GM21723 (cell line): ENCODE results near the gene GFOD1.
"Not testable (repeated sequence)": the region's sequence is repeated elsewhere in the genome, so short reads cannot be mapped to it uniquely, and the experiment has no call there.

ENCODE experiments used
- ATAC-seq: cut with Tn5 transposase; IDR thresholded peaks from one replicate; pipeline ENCODE4 v1.9.1; 2021; ENCODE audit warnings: mild to moderate bottlenecking, moderate library complexity; ENCODE audit not compliant: unreplicated experiment

Gene GFOD1

DNA sequence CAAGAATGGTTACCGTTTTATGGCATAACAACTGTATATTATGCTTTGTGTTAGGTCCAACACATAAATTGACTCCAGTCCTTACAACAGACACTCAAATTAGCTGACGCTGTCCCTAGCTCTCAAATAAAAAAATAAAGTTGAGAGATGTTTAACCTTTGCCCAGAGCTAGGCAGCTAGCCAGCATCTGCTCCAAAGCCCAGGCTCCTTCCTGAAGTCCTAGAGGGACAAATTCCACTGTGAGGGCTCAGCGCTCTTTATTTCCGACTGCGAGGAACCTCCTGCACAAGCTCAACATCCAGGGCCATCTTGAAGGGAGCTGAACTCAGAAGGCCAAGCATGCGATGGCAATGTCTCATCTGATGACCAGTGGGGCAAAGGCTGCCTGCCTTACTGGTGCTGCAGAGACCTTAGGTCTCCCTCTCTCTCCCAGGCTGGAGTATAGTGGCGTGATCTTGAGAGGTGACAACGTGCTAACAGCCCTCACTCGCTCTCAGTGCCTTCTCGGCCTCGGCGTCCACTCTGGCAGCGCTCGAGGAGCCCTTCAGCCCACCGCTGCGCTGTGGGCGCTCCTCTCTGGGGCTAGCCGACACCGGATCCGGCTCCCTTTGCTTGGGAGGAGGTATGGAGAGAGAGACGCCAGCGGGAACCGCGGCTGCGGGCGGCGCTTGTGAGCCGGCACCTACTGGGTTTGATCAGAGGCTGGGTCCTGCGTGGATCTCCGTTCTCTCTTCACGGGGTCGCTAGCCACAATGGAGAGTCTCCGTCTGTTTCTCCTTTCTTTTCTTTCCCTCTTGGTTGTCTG lies 24.7 kb upstream of the GFOD1 start:
- no peak for ATAC-seq

GRCh38 chr6:13511141-13511571 lies 23.8 kb upstream of the GFOD1 start:
- ATAC-seq, result not testable (repeated sequence)

- not testable (repeated sequence) for ATAC-seq
Measured at GRCh38 chr6:13510433-13510832, 23.0 kb upstream of the GFOD1 start.

DNA sequence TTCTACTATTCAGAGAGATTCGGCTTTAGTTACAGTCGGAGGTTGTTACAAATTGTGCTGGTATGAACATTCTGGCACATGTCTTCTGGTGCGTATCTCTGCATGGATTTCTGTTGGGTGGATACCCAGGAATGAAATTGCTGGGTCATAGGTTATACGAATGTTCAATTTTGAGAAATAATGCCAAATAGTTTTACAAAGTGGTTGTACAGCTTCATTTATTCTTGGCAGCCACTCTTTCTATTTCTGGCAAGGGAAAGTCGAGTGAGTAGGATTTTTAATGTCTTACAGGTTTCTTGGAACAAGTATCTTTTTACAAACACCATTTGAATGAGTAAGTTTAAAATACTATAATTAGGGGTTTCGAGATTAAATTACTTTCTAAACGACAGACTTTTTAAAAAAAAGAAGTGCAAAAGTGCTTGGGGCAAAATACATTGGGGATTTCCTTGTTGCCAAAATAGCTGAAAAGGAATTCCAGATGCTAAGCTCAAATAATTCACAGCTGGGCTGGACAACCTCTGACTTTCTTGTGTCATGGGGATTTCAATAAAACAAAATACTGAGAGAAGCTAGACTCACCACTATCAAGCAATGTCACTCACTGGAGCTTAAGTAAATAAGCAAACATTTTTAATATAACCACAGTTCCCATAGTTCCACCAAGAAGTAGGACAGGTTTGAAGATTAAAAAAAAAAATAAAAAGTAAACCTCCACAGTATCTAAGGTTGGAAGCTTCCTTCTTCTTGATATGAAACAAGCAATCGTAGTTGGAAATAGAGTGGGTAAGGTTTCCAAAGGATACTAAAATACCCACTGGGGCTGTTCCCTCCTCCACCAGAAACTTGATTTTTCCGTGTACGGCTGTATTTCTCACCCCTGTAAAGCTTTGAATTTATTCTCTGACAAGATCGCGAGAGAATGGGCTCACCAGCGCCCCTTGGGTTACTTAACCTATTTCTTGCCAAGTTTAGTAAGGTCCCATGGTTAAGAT lies 21.6 kb upstream of the GFOD1 start:
- no peak for ATAC-seq

DNA sequence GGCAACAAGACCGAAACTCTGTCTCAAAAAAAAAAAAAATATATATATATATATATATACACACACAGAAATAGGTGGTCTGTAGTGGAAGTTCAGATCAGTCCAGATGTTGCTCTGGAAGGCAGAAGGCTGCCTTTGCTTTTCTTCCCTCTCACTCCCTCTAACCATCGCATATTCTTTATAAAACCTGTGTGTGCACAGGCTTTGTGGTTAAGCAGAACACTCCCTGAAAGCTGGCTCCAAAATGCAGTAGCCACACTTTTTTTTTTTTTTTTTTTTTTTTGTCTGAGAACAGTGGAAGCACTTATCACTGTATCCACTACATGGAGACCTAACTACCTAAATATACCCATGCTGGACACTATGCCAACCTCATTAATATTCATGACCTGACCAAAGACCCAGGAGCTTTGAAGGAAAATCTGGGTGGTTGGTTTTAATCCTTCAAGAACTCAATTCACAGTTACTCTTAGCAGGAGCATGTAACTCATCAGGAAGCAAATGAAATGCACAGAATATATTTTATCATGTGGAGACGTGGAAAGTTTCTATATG lies 20.0 kb upstream of the GFOD1 start:
- no peak for ATAC-seq

GRCh38 chr6:13505345-13505734 lies 17.9 kb upstream of the GFOD1 start:
- no peak for ATAC-seq

DNA sequence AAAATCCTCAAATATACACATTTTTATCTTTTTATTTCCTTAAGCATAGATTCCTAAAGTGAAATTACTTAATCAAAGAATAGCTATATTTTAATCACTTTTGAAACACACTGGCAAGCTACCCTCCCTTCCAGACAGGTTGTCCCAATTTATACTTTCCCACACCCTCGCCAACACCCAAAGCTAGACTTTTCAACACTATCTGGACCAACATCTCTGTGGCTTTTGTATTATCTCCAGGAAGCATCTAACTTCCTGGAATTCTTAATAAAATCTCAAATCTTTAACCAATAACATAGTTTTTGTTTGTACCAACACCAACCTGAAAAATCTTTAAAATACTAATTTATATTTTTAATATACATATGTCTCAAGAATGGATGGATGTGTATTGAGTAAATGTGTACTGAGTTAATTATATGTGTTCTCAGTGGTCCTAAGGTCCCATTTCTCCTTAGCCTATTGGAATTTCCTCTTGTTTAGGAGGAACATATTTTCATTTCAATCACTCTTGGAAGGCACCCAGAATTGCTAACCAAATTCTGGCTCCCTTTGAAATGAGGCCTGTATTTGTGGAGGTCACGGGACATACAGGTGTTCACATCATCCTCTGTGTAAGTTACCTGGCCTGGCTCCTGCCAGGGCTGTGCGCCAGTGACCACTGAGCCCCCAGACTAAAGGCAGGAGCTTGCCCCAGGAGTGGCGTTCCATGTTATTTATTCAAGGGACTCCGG lies 17.4 kb upstream of the GFOD1 start:
- no peak for ATAC-seq

DNA sequence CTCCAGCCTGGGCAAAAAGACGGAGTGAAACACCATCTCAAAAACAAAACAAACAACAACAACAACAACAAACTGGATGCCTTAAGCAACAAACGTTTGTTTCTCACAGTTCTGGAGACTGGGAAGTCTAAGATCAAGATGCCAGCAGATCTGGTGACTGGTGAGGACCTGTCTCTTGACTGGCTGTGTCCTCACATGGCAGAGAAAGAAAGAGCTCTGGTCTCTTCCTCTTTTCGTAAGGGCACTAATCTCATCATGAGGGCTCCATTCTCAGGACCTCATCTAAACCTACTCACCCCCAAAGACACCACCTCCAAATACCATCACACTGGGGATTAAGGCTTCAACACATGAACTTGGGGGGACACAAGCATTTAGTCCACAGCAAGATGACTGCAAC lies 13.5 kb upstream of the GFOD1 start:
- ATAC-seq, result no peak

GRCh38 chr6:13500264-13500663 lies 12.9 kb upstream of the GFOD1 start:
- ATAC-seq, result no peak

- no peak for ATAC-seq
Measured at GRCh38 chr6:13496513-13497190, 9.3 kb upstream of the GFOD1 start.

DNA sequence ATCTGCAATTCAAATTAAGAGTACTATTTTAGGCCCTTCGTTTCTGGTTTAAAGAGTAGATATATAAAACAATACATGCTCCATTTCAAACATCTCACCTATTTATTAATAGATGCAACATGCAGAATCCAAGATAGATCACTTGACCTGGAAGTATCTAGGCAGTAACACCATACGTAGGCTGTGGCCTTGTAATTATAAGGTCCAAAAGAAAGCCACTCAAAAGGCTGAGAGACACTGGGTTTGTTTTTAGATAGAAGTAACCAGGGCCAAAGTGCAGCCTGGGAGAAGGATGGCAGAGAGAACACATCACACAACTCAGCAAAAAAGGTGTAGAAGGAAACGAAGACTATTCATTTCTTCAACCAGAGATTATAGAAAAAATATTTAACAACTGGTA lies 8.4 kb upstream of the GFOD1 start:
- ATAC-seq, result no peak

GRCh38 chr6:13495112-13495776 lies 7.8 kb upstream of the GFOD1 start:
- ATAC-seq, result no peak

- ATAC-seq, result no peak
Measured at GRCh38 chr6:13494137-13494536, 6.7 kb upstream of the GFOD1 start.

- no peak for ATAC-seq
Measured at GRCh38 chr6:13493147-13493546, 5.7 kb upstream of the GFOD1 start.

DNA sequence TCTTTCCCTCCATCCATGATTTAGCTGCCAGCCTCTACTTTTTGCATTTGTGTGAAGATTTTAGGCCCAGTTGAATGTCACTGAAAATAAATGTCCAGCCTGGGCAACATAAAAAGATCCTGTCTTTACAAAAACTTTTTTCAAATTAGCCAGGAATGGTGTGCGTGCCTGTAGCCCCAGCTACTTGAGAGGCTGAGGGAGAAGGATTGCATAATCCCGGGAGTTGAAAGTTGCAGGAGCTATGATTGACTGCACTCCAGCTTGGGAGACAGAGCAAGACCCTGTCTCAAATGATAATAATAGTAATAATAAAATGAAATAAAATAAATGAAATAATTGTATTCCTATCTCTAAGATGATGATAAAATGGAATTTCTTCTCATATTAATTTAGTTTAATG lies 5.0 kb upstream of the GFOD1 start:
- ATAC-seq, result no peak

DNA sequence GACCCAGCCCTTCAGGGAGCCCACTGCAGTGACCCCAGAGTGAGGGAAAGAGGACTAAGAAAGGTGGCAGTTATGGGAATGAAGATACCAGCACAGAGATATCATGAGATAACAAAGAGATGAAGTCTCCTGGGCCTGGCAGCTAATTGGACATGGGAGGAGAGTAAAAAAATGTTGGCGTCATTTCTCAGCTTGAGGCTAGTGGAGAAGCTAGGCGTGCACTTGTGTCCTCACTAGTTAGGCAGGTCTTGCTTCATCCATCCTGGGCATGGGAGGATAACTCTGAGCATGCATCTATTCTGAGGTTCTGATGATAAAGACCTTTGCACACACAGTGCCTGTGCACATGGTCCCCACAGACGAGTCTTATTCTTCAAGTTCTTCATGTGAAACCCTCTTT lies 4.1 kb upstream of the GFOD1 start:
- ATAC-seq, result no peak

GRCh38 chr6:13490402-13490801 lies 3.0 kb upstream of the GFOD1 start:
- no peak for ATAC-seq

DNA sequence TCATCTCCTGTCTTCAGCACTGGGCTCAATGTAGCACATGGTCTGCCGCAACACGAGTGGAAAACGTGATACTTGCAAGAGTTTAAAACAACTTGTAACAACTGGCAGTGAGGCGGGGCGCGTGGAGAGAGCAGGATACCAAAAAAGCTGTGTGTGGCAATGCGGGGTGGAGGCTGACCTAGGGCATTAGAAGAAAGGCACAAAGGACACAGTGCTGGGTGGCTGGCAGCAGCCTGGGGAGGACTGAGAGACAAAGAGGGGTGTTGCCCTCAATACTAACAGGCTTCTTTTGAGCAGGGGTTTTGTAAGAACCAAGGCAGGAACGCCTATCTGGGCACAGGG lies 1.5 kb upstream of the GFOD1 start:
- no peak for ATAC-seq

GRCh38 chr6:13488015-13488895 lies 855 bp upstream of the GFOD1 start:
- no peak for ATAC-seq
